Measurements from ENCODE around the gene CNTN5.

- TF ChIP-seq EZH2 (IDR thresholded peaks at IDR 0.05; ENCODE audit: insufficient read depth, poor library complexity, severe bottlenecking) (no peak), EZH2phosphoT487 (IDR thresholded peaks at IDR 0.05; ENCODE audit: insufficient read depth, low read depth) (no peak)
Observed at GRCh38 chr11:99716302-99716701, 695.6 kb downstream of the CNTN5 start.

Data from GM23248 (cell line).